ENCODE data around the gene TNNI2. TPM values are rescaled to one million over a fixed set of nuclear protein-coding genes. Genes with fewer than 3 reads are reported as not detected.

Gene TNNI2
- total and polyA plus RNA-seq, 4 donors = 0.22 to 0.28 TPM; not detected in 2

DNA sequence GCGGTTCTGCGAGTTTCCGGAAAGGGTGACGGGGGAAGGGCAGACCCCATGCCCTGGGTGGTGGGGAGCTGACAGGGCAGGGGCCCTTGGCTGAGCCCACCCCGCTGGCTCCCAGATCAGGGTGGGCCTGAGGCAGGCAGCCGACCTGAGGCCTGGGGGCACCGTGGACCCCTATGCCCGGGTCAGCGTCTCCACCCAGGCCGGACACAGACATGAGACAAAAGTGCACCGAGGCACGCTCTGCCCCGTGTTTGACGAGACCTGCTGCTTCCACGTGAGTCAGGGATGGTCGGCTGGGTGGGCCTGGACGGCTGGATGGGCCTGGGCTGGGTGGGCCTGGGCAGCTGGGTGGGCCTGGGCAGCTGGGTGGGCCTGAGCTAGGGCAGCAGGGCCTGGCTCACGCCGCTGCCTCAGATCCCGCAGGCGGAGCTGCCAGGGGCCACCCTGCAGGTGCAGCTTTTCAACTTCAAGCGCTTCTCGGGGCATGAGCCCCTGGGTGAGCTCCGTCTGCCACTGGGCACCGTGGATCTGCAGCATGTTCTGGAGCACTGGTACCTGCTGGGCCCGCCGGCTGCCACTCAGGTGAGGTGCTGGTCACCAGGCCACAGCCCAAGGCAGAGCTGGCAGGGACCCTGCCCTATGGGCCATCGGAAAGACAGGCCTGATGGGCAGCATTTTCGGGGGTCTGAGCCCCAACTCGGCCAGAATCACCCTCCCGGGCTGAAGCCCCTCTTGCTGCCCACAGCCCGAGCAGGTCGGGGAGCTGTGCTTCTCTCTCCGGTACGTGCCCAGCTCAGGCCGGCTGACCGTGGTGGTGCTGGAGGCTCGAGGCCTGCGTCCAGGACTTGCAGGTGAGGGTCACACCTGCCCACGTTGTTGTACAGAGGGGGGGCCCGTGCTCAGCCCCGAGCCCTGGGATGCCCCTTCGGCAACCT is 2.5 kb upstream of the TNNI2 start:
- TF ChIP-seq GABPA (IDR thresholded peaks at IDR 0.05 in 1 of 2, conservative IDR thresholded peaks at IDR 0.05 in 1 of 2) = no peak
- no peak for TF ChIP-seq FOXA2 (IDR thresholded peaks at IDR 0.05)
- TF ChIP-seq EGR1 (IDR thresholded peaks at IDR 0.05; ENCODE audit: low read depth in 2 of 2) = no peak
- no peak for TF ChIP-seq HNF4G (IDR thresholded peaks at IDR 0.05)
- no peak for TF ChIP-seq ATF3 (IDR thresholded peaks at IDR 0.05)
- TF ChIP-seq CTCF (IDR thresholded peaks at IDR 0.05; ENCODE audit: low read depth, low read length, missing input control) = no peak
- no peak for TF ChIP-seq REST (IDR thresholded peaks at IDR 0.05)
- TF ChIP-seq RXRA (IDR thresholded peaks at IDR 0.05) = no peak
- no peak for TF ChIP-seq JUND (IDR thresholded peaks at IDR 0.05)
- no peak for TF ChIP-seq HNF4A (conservative IDR thresholded peaks at IDR 0.05)
- TF ChIP-seq FOXA1 (IDR thresholded peaks at IDR 0.05) = no peak
- no peak for TF ChIP-seq MAX (IDR thresholded peaks at IDR 0.05)
- no peak for TF ChIP-seq RAD21 (IDR thresholded peaks at IDR 0.05)
- TF ChIP-seq SP1 (IDR thresholded peaks at IDR 0.05) = no peak
- TF ChIP-seq TAF1 (conservative IDR thresholded peaks at IDR 0.05) = no peak
- TF ChIP-seq ZBTB33 (IDR thresholded peaks at IDR 0.05) = no peak
- TF ChIP-seq YY1 (IDR thresholded peaks at IDR 0.05) = no peak
- DNase-seq (ENCODE audit: low spot score) = no peak
- WGBS = 87% methylated on average over 43 of the region's 43 CpGs
- peaks cover 5 to 14% (median 6%) of the 10 kb centered on the region in 4 donors for H3K4me1 ChIP-seq (ENCODE audit: control insufficient read depth in 4 of 4, insufficient read depth in 4 of 4, low read length in 3 of 4)
- no peak overlapping the region for H3K9ac ChIP-seq (ENCODE audit: low read depth in 1 of 2, low read length in 2 of 2)
- no peaks in the 10 kb centered on the region for H3K9me3 ChIP-seq (ENCODE audit: control insufficient read depth in 4 of 4, low read length in 3 of 4)
- no peaks in the 10 kb centered on the region for H3K27me3 ChIP-seq (ENCODE audit: control insufficient read depth in 4 of 4, insufficient read depth in 4 of 4, low read length in 3 of 4)
- no peaks in the 10 kb centered on the region for H3K36me3 ChIP-seq (ENCODE audit: control insufficient read depth in 4 of 4, insufficient read depth in 3 of 4, low read depth in 1 of 4, low read length in 3 of 4)
- H3K27ac ChIP-seq (ENCODE audit: low read depth in 1 of 2, low read length in 2 of 2) = no peak overlapping the region
- no peak overlapping the region for H3K4me3 ChIP-seq (ENCODE audit: low read depth in 1 of 3, low read length in 3 of 3)
